ENCODE measurements around the gene RAB1B. TPM values are rescaled to one million over a fixed set of nuclear protein-coding genes. Genes with fewer than 3 reads are reported as not detected.

Gene RAB1B
- total RNA-seq, 4 donors from 2014 or later, result 97.2 to 163 (median 132) TPM

- no peak for DNase-seq (ENCODE audit: extremely low spot score)
- TF ChIP-seq POLR2A (IDR thresholded peaks at IDR 0.05; ENCODE audit: low read depth) (no peak), EP300 (IDR thresholded peaks at IDR 0.05) (no peak), POLR2AphosphoS5 (IDR thresholded peaks at IDR 0.05) (no peak), CTCF (IDR thresholded peaks at IDR 0.05) (no peak)
- Histone ChIP-seq H3K36me3 (no peaks in the 10 kb centered on the region), H3K27me3 (peaks cover 0 to 8% (median 0%) of the 10 kb centered on the region in 4 donors), H3K27ac (replicated peaks in 1 of 4) (peak overlapping the region; percentile 83 to 95 (median 89)), H3K9me3 (no peaks in the 10 kb centered on the region), H3K4me1 (peaks cover 44 to 76% (median 72%) of the 10 kb centered on the region in 4 donors), H3K4me3 (peak overlapping the region; percentile 59 to 75 (median 62))
- 81% methylated on average over 13 of the region's 14 CpGs for WGBS
- intact Hi-C loops (cut with DNase I), result no loop called here
Measured at GRCh38 chr11:66315498-66315885, 47.1 kb downstream of the RAB1B start.

GRCh38 chr11:66315921-66316811, 47.7 kb downstream of the RAB1B start:
- Histone ChIP-seq H3K36me3 (no peaks in the 10 kb centered on the region), H3K27me3 (peaks cover 0 to 8% (median 0%) of the 10 kb centered on the region in 4 donors), H3K9me3 (no peaks in the 10 kb centered on the region), H3K4me3 (peak overlapping the region; percentile 59 to 75 (median 62)), H3K4me1 (peaks cover 44 to 76% (median 72%) of the 10 kb centered on the region in 4 donors), H3K27ac (replicated peaks in 1 of 4) (peak overlapping the region; percentile 83 to 95 (median 89))
- intact Hi-C loops (cut with DNase I), result no loop called here
- DNase-seq (ENCODE audit: extremely low spot score), result no peak
- WGBS, result 49% methylated on average over 13 of the region's 52 CpGs
- TF ChIP-seq POLR2A (IDR thresholded peaks at IDR 0.05; ENCODE audit: low read depth), result no peak
- no peak for TF ChIP-seq POLR2AphosphoS5 (IDR thresholded peaks at IDR 0.05)
- no peak for TF ChIP-seq CTCF (IDR thresholded peaks at IDR 0.05)
- no peak for TF ChIP-seq EP300 (IDR thresholded peaks at IDR 0.05)

GRCh38 chr11:66316849-66317251, 48.4 kb downstream of the RAB1B start, which contains the start of gene CD248:
Gene CD248 (minus strand): TSS chr11:66317044. CDS start chr11:66317027, 17 bp downstream.
- Histone ChIP-seq H3K9me3 (no peaks in the 10 kb centered on the region), H3K36me3 (no peaks in the 10 kb centered on the region), H3K4me1 (peaks cover 41 to 75% (median 71%) of the 10 kb centered on the region in 4 donors), H3K4me3 (peak within 1 kb of the TSS; percentile 59 to 75 (median 62)), H3K27me3 (peaks cover 0 to 8% (median 0%) of the 10 kb centered on the region in 4 donors), H3K27ac (replicated peaks in 1 of 4) (peak within 1 kb of the TSS; percentile 83 to 95 (median 89))
- intact Hi-C loops (cut with DNase I), result no loop called here
- TF ChIP-seq EP300 (IDR thresholded peaks at IDR 0.05) (no peak), POLR2AphosphoS5 (IDR thresholded peaks at IDR 0.05) (peak; percentile 28 to 75), POLR2A (IDR thresholded peaks at IDR 0.05; ENCODE audit: low read depth) (no peak)
- WGBS, result no CpG with 5 or more reads among the region's 29 CpGs
- DNase-seq (ENCODE audit: extremely low spot score), result no peak

- peak overlapping the region; percentile 83 to 95 (median 89) for H3K27ac ChIP-seq (replicated peaks in 1 of 4)
- no peaks in the 10 kb centered on the region for H3K9me3 ChIP-seq
- intact Hi-C loops (cut with DNase I), result no loop called here
- H3K36me3 ChIP-seq, result no peaks in the 10 kb centered on the region
- whole genome bisulfite sequencing, result 0% methylated on average over 5 of the region's 14 CpGs
- H3K4me1 ChIP-seq, result peaks cover 41 to 76% (median 74%) of the 10 kb centered on the region in 4 donors
- H3K4me3 ChIP-seq, result peak overlapping the region; percentile 59 to 75 (median 62)
- peaks cover 0 to 8% (median 0%) of the 10 kb centered on the region in 4 donors for H3K27me3 ChIP-seq
- no peak for DNase-seq (ENCODE audit: extremely low spot score)
- TF ChIP-seq CTCF (IDR thresholded peaks at IDR 0.05), result no peak
- TF ChIP-seq POLR2A (IDR thresholded peaks at IDR 0.05; ENCODE audit: low read depth), result no peak
- TF ChIP-seq POLR2AphosphoS5 (IDR thresholded peaks at IDR 0.05), result no peak
- TF ChIP-seq EP300 (IDR thresholded peaks at IDR 0.05), result no peak
Measured at GRCh38 chr11:66317322-66317722, 48.9 kb downstream of the RAB1B start.
